ENCODE results near the gene PLCB1.
"Not testable (repeated sequence)": the region's sequence is repeated elsewhere in the genome, so short reads cannot be mapped to it uniquely, and the experiment has no call there.

PLCB1 gene

GRCh38 chr20:8131598-8132483 is at the start of gene PLCB1:
TSS of gene PLCB1 (plus strand) at chr20:8132266. CDS start at chr20:8132652, 386 bp downstream.
- no peak for FAIRE-seq

- FAIRE-seq = no peak
Observed at GRCh38 chr20:8082989-8083388, 49.1 kb upstream of the PLCB1 start.

- no peak for FAIRE-seq
Observed at GRCh38 chr20:8089668-8090067, 42.4 kb upstream of the PLCB1 start.

- no peak for FAIRE-seq
Observed at GRCh38 chr20:8094415-8094818, 37.6 kb upstream of the PLCB1 start.

- no peak for FAIRE-seq
Observed at GRCh38 chr20:8094850-8095249, 37.2 kb upstream of the PLCB1 start.

- FAIRE-seq = no peak
Observed at GRCh38 chr20:8095648-8096572, 36.2 kb upstream of the PLCB1 start.

GRCh38 chr20:8097307-8097706 is 34.8 kb upstream of the PLCB1 start:
- FAIRE-seq = no peak

- no peak for FAIRE-seq
Observed at GRCh38 chr20:8104252-8104651, 27.8 kb upstream of the PLCB1 start.

GRCh38 chr20:8114612-8115011 is 17.5 kb upstream of the PLCB1 start:
- not testable (repeated sequence) for FAIRE-seq

- FAIRE-seq = no peak
Observed at GRCh38 chr20:8115436-8115835, 16.6 kb upstream of the PLCB1 start.

GRCh38 chr20:8116067-8116811 is 15.8 kb upstream of the PLCB1 start:
- FAIRE-seq = no peak

GRCh38 chr20:8117636-8118035 is 14.4 kb upstream of the PLCB1 start:
- no peak for FAIRE-seq

- FAIRE-seq = no peak
Observed at GRCh38 chr20:8118039-8118438, 14.0 kb upstream of the PLCB1 start.

- FAIRE-seq = no peak
Observed at GRCh38 chr20:8118760-8119159, 13.3 kb upstream of the PLCB1 start.

- FAIRE-seq = no peak
Observed at GRCh38 chr20:8121666-8122065, 10.4 kb upstream of the PLCB1 start.

GRCh38 chr20:8124639-8125038 is 7.4 kb upstream of the PLCB1 start:
- FAIRE-seq = no peak

GRCh38 chr20:8126181-8126580 is 5.9 kb upstream of the PLCB1 start:
- FAIRE-seq = no peak

- FAIRE-seq = no peak
Observed at GRCh38 chr20:8126841-8127378, 5.2 kb upstream of the PLCB1 start.

GRCh38 chr20:8127553-8128255 is 4.4 kb upstream of the PLCB1 start:
- no peak for FAIRE-seq

- no peak for FAIRE-seq
Observed at GRCh38 chr20:8128291-8129060, 3.6 kb upstream of the PLCB1 start.
